Uterus (tissue), 2 donors: ENCODE results near the gene VEPH1.

Experiments used
- POLR2A ChIP-seq, 2 donors: fragments of 450-650 bp; IDR thresholded peaks; one replicate each; pipeline ENCODE4 v1.6.1; 2016; ENCODE audit warnings: antibody characterized with exemption in 2 of 2, mild to moderate bottlenecking in 1 of 2, moderate library complexity in 1 of 2
- TF ChIP-seq, protein P1 (sequence below), 4 experiments: fragments of 200-600 bp in 2 of 4; fragments of 450-650 bp in 2 of 4; sonication (generic) in 2 of 4; IDR thresholded peaks; one replicate each; pipeline ENCODE4 v1.5.1; 2016 to 2019; ENCODE audit warnings: antibody characterized with exemption in 4 of 4, mild to moderate bottlenecking in 2 of 4, moderate library complexity in 1 of 4

DNA sequence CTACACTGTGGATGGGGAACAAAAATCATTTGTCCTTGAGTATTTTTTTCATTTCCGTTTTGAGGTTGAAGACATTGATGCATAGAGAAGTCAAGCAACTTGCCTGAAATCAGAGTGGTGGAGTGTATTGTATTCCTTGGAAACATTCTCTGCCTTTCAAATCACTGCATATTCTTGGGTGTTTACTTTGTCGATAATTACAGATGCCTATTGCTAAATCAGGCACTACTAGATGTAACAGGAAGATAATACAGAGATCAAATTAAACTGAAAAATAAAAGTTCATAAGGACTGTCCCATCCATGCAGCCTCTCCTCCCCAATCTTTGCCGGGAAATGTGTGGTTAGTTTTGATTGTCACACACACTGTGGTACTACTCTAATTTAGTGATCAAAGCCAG lies 37.4 kb upstream of the VEPH1 start:
- no peak for TF ChIP-seq POLR2A (IDR thresholded peaks at IDR 0.05)
- TF ChIP-seq, protein P1, sequence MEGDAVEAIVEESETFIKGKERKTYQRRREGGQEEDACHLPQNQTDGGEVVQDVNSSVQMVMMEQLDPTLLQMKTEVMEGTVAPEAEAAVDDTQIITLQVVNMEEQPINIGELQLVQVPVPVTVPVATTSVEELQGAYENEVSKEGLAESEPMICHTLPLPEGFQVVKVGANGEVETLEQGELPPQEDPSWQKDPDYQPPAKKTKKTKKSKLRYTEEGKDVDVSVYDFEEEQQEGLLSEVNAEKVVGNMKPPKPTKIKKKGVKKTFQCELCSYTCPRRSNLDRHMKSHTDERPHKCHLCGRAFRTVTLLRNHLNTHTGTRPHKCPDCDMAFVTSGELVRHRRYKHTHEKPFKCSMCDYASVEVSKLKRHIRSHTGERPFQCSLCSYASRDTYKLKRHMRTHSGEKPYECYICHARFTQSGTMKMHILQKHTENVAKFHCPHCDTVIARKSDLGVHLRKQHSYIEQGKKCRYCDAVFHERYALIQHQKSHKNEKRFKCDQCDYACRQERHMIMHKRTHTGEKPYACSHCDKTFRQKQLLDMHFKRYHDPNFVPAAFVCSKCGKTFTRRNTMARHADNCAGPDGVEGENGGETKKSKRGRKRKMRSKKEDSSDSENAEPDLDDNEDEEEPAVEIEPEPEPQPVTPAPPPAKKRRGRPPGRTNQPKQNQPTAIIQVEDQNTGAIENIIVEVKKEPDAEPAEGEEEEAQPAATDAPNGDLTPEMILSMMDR (IDR thresholded peaks at IDR 0.05), result no peak
